ENCODE data around the gene RAB3C. TPM values are rescaled to one million over a fixed set of nuclear protein-coding genes. Genes with fewer than 3 reads are reported as not detected.
"Not testable (repeated sequence)": the region's sequence is repeated elsewhere in the genome, so short reads cannot be mapped to it uniquely, and the experiment has no call there.

Gene RAB3C
- polyA plus RNA-seq, 2 donors, result 0.02 to 0.04 TPM

GRCh38 chr5:58683567-58683966 is 100.7 kb downstream of the RAB3C start:
- WGBS, 2 donors, result 94 to 95% methylated on average over 2 of the region's 2 CpGs

GRCh38 chr5:58687079-58687478 is 104.2 kb downstream of the RAB3C start:
- no peaks in the 10 kb centered on the region for H3K9me3 ChIP-seq (ENCODE audit: control insufficient read depth in 2 of 2, insufficient read depth in 1 of 2, low read depth in 1 of 2, low read length in 1 of 2)
- no peaks in the 10 kb centered on the region for H3K4me1 ChIP-seq (ENCODE audit: control insufficient read depth in 2 of 2, insufficient read depth in 2 of 2, low read length in 1 of 2)
- H3K27ac ChIP-seq (ENCODE audit: low read depth in 2 of 2, low read length in 1 of 2), result no peak overlapping the region
- no peaks in the 10 kb centered on the region for H3K36me3 ChIP-seq (ENCODE audit: control insufficient read depth in 2 of 2, insufficient read depth in 2 of 2, low read length in 1 of 2)
- WGBS, 2 donors, result 60 to 77% methylated on average over 2 of the region's 2 CpGs
- H3K27me3 ChIP-seq (ENCODE audit: control insufficient read depth in 1 of 2, insufficient read depth in 2 of 2, low read length in 2 of 2), result no peaks in the 10 kb centered on the region
- H3K4me3 ChIP-seq (ENCODE audit: low read depth in 1 of 2, low read length in 2 of 2), result no peak overlapping the region

More at GRCh38 chr5:58683567-58683966, 100.7 kb downstream of the RAB3C start:
- Histone ChIP-seq H3K27me3 (ENCODE audit: control insufficient read depth in 1 of 2, insufficient read depth in 2 of 2, low read length in 2 of 2) (no peaks in the 10 kb centered on the region), H3K27ac (ENCODE audit: low read depth in 2 of 2, low read length in 1 of 2) (no peak overlapping the region), H3K4me1 (ENCODE audit: control insufficient read depth in 2 of 2, insufficient read depth in 2 of 2, low read length in 1 of 2) (no peaks in the 10 kb centered on the region), H3K36me3 (ENCODE audit: control insufficient read depth in 2 of 2, insufficient read depth in 2 of 2, low read length in 1 of 2) (no peaks in the 10 kb centered on the region), H3K9me3 (ENCODE audit: control insufficient read depth in 2 of 2, insufficient read depth in 1 of 2, low read depth in 1 of 2, low read length in 1 of 2) (no peaks in the 10 kb centered on the region), H3K4me3 (ENCODE audit: low read depth in 1 of 2, low read length in 2 of 2) (no peak overlapping the region)

- H3K27me3 ChIP-seq (ENCODE audit: control insufficient read depth in 1 of 2, insufficient read depth in 2 of 2, low read length in 2 of 2), result no peaks in the 10 kb centered on the region
- H3K4me3 ChIP-seq (ENCODE audit: low read depth in 1 of 2, low read length in 2 of 2), result no peak overlapping the region
- no peaks in the 10 kb centered on the region for H3K4me1 ChIP-seq (ENCODE audit: control insufficient read depth in 2 of 2, insufficient read depth in 2 of 2, low read length in 1 of 2)
- no peaks in the 10 kb centered on the region for H3K36me3 ChIP-seq (ENCODE audit: control insufficient read depth in 2 of 2, insufficient read depth in 2 of 2, low read length in 1 of 2)
- no peaks in the 10 kb centered on the region for H3K9me3 ChIP-seq (ENCODE audit: control insufficient read depth in 2 of 2, insufficient read depth in 1 of 2, low read depth in 1 of 2, low read length in 1 of 2)
- no peak overlapping the region for H3K27ac ChIP-seq (ENCODE audit: low read depth in 2 of 2, low read length in 1 of 2)
These were observed 104.7 kb downstream of the RAB3C start for GRCh38 chr5:58687595-58687994.

- H3K9me3 ChIP-seq (ENCODE audit: control insufficient read depth in 2 of 2, insufficient read depth in 1 of 2, low read depth in 1 of 2, low read length in 1 of 2); H3K36me3 ChIP-seq (ENCODE audit: control insufficient read depth in 2 of 2, insufficient read depth in 2 of 2, low read length in 1 of 2); H3K27ac ChIP-seq (ENCODE audit: low read depth in 2 of 2, low read length in 1 of 2); H3K4me3 ChIP-seq (ENCODE audit: low read depth in 1 of 2, low read length in 2 of 2); H3K27me3 ChIP-seq (ENCODE audit: control insufficient read depth in 1 of 2, insufficient read depth in 2 of 2, low read length in 2 of 2); H3K4me1 ChIP-seq (ENCODE audit: control insufficient read depth in 2 of 2, insufficient read depth in 2 of 2, low read length in 1 of 2): not testable (repeated sequence)
- 72 to 84% methylated on average over 5 of the region's 5 CpGs for WGBS, 2 donors
These were observed 116.3 kb downstream of the RAB3C start for GRCh38 chr5:58699088-58699761.

- H3K4me3 ChIP-seq (ENCODE audit: low read depth in 1 of 2, low read length in 2 of 2), result no peak overlapping the region
- H3K9me3 ChIP-seq (ENCODE audit: control insufficient read depth in 2 of 2, insufficient read depth in 1 of 2, low read depth in 1 of 2, low read length in 1 of 2), result no peaks in the 10 kb centered on the region
- H3K27me3 ChIP-seq (ENCODE audit: control insufficient read depth in 1 of 2, insufficient read depth in 2 of 2, low read length in 2 of 2), result no peaks in the 10 kb centered on the region
- H3K4me1 ChIP-seq (ENCODE audit: control insufficient read depth in 2 of 2, insufficient read depth in 2 of 2, low read length in 1 of 2), result no peaks in the 10 kb centered on the region
- no peaks in the 10 kb centered on the region for H3K36me3 ChIP-seq (ENCODE audit: control insufficient read depth in 2 of 2, insufficient read depth in 2 of 2, low read length in 1 of 2)
- no peak overlapping the region for H3K27ac ChIP-seq (ENCODE audit: low read depth in 2 of 2, low read length in 1 of 2)
- 79 to 88% methylated on average over 6 of the region's 6 CpGs for WGBS, 2 donors
These were observed 116.9 kb downstream of the RAB3C start for GRCh38 chr5:58699762-58700118.

- H3K36me3 ChIP-seq (ENCODE audit: control insufficient read depth in 2 of 2, insufficient read depth in 2 of 2, low read length in 1 of 2), result no peaks in the 10 kb centered on the region
- WGBS, 2 donors, result 53 to 55% methylated on average over 3 of the region's 3 CpGs
- no peaks in the 10 kb centered on the region for H3K4me1 ChIP-seq (ENCODE audit: control insufficient read depth in 2 of 2, insufficient read depth in 2 of 2, low read length in 1 of 2)
- H3K27me3 ChIP-seq (ENCODE audit: control insufficient read depth in 1 of 2, insufficient read depth in 2 of 2, low read length in 2 of 2), result no peaks in the 10 kb centered on the region
- no peaks in the 10 kb centered on the region for H3K9me3 ChIP-seq (ENCODE audit: control insufficient read depth in 2 of 2, insufficient read depth in 1 of 2, low read depth in 1 of 2, low read length in 1 of 2)
- no peak overlapping the region for H3K27ac ChIP-seq (ENCODE audit: low read depth in 2 of 2, low read length in 1 of 2)
- H3K4me3 ChIP-seq (ENCODE audit: low read depth in 1 of 2, low read length in 2 of 2), result no peak overlapping the region
These were observed 121.2 kb downstream of the RAB3C start for GRCh38 chr5:58703925-58704555.

GRCh38 chr5:58706736-58707135 is 123.9 kb downstream of the RAB3C start:
- 43 to 50% methylated on average over 3 of the region's 3 CpGs for WGBS, 2 donors
- no peaks in the 10 kb centered on the region for H3K4me1 ChIP-seq (ENCODE audit: control insufficient read depth in 2 of 2, insufficient read depth in 2 of 2, low read length in 1 of 2)
- no peak overlapping the region for H3K27ac ChIP-seq (ENCODE audit: low read depth in 2 of 2, low read length in 1 of 2)
- H3K4me3 ChIP-seq (ENCODE audit: low read depth in 1 of 2, low read length in 2 of 2), result no peak overlapping the region
- no peaks in the 10 kb centered on the region for H3K27me3 ChIP-seq (ENCODE audit: control insufficient read depth in 1 of 2, insufficient read depth in 2 of 2, low read length in 2 of 2)
- no peaks in the 10 kb centered on the region for H3K36me3 ChIP-seq (ENCODE audit: control insufficient read depth in 2 of 2, insufficient read depth in 2 of 2, low read length in 1 of 2)
- no peaks in the 10 kb centered on the region for H3K9me3 ChIP-seq (ENCODE audit: control insufficient read depth in 2 of 2, insufficient read depth in 1 of 2, low read depth in 1 of 2, low read length in 1 of 2)

GRCh38 chr5:58708456-58708855 is 125.6 kb downstream of the RAB3C start:
- WGBS, 2 donors, result 58 to 69% methylated on average over 1 of the region's 1 CpG
- H3K36me3 ChIP-seq (ENCODE audit: control insufficient read depth in 2 of 2, insufficient read depth in 2 of 2, low read length in 1 of 2), result no peaks in the 10 kb centered on the region

GRCh38 chr5:58710425-58710824 is 127.5 kb downstream of the RAB3C start:
- not testable (repeated sequence) for H3K9me3 ChIP-seq (ENCODE audit: control insufficient read depth in 2 of 2, insufficient read depth in 1 of 2, low read depth in 1 of 2, low read length in 1 of 2); H3K27ac ChIP-seq (ENCODE audit: low read depth in 2 of 2, low read length in 1 of 2); H3K4me1 ChIP-seq (ENCODE audit: control insufficient read depth in 2 of 2, insufficient read depth in 2 of 2, low read length in 1 of 2); H3K36me3 ChIP-seq (ENCODE audit: control insufficient read depth in 2 of 2, insufficient read depth in 2 of 2, low read length in 1 of 2); H3K27me3 ChIP-seq (ENCODE audit: control insufficient read depth in 1 of 2, insufficient read depth in 2 of 2, low read length in 2 of 2); H3K4me3 ChIP-seq (ENCODE audit: low read depth in 1 of 2, low read length in 2 of 2)
- WGBS, 2 donors, result 93 to 95% methylated on average over 8 of the region's 8 CpGs

More at GRCh38 chr5:58708456-58708855, 125.6 kb downstream of the RAB3C start:
- H3K4me3 ChIP-seq (ENCODE audit: low read depth in 1 of 2, low read length in 2 of 2), result no peak overlapping the region
- H3K9me3 ChIP-seq (ENCODE audit: control insufficient read depth in 2 of 2, insufficient read depth in 1 of 2, low read depth in 1 of 2, low read length in 1 of 2), result no peaks in the 10 kb centered on the region
- no peak overlapping the region for H3K27ac ChIP-seq (ENCODE audit: low read depth in 2 of 2, low read length in 1 of 2)
- H3K27me3 ChIP-seq (ENCODE audit: control insufficient read depth in 1 of 2, insufficient read depth in 2 of 2, low read length in 2 of 2), result no peaks in the 10 kb centered on the region
- H3K4me1 ChIP-seq (ENCODE audit: control insufficient read depth in 2 of 2, insufficient read depth in 2 of 2, low read length in 1 of 2), result no peaks in the 10 kb centered on the region

GRCh38 chr5:58710871-58711270 is 128.0 kb downstream of the RAB3C start:
- no peak overlapping the region for H3K4me3 ChIP-seq (ENCODE audit: low read depth in 1 of 2, low read length in 2 of 2)
- no peak overlapping the region for H3K27ac ChIP-seq (ENCODE audit: low read depth in 2 of 2, low read length in 1 of 2)
- no peaks in the 10 kb centered on the region for H3K27me3 ChIP-seq (ENCODE audit: control insufficient read depth in 1 of 2, insufficient read depth in 2 of 2, low read length in 2 of 2)
- WGBS, 2 donors, result 97 to 98% methylated on average over 3 of the region's 3 CpGs
- H3K9me3 ChIP-seq (ENCODE audit: control insufficient read depth in 2 of 2, insufficient read depth in 1 of 2, low read depth in 1 of 2, low read length in 1 of 2), result no peaks in the 10 kb centered on the region
- no peaks in the 10 kb centered on the region for H3K4me1 ChIP-seq (ENCODE audit: control insufficient read depth in 2 of 2, insufficient read depth in 2 of 2, low read length in 1 of 2)
- H3K36me3 ChIP-seq (ENCODE audit: control insufficient read depth in 2 of 2, insufficient read depth in 2 of 2, low read length in 1 of 2), result no peaks in the 10 kb centered on the region
